GM23338 (cell line): Measurements from ENCODE around the gene KLF11.

Experiments
- CREB1 ChIP-seq: fragments of 250-450 bp; sonication (Bioruptor Pico); IDR thresholded peaks from 2 replicates; pipeline ENCODE4 v1.5.0; 2020; ENCODE audit warnings: low read depth, mild to moderate bottlenecking, moderate library complexity
- EZH2phosphoT487 ChIP-seq: fragments of 200-600 bp; sonication (generic); IDR thresholded peaks from one replicate; pipeline ENCODE4 v1.8.1; 2018; ENCODE audit warnings: antibody characterized with exemption; ENCODE audit not compliant: unreplicated experiment
- REST ChIP-seq: IDR thresholded peaks from one replicate; pipeline ENCODE4 v1.6.1; 2018; ENCODE audit warnings: antibody characterized with exemption; ENCODE audit not compliant: unreplicated experiment
- TF ChIP-seq, protein P1 (sequence below), 2 experiments: fragments of 200-600 bp in 1 of 2; sonication (generic) in 1 of 2; conservative IDR thresholded peaks; 2 replicates each; pipeline versions ENCODE4 v1.5.1 to v1.6.1; 2016 to 2017; ENCODE audit warnings: antibody characterized with exemption in 2 of 2, low read depth in 2 of 2, mild to moderate bottlenecking in 2 of 2, moderate library complexity in 1 of 2

GRCh38 chr2:10071176-10071575 lies 27.8 kb downstream of the KLF11 start:
- no peak for TF ChIP-seq CREB1 (CRISPR knock-in tag)
- TF ChIP-seq, protein P1, sequence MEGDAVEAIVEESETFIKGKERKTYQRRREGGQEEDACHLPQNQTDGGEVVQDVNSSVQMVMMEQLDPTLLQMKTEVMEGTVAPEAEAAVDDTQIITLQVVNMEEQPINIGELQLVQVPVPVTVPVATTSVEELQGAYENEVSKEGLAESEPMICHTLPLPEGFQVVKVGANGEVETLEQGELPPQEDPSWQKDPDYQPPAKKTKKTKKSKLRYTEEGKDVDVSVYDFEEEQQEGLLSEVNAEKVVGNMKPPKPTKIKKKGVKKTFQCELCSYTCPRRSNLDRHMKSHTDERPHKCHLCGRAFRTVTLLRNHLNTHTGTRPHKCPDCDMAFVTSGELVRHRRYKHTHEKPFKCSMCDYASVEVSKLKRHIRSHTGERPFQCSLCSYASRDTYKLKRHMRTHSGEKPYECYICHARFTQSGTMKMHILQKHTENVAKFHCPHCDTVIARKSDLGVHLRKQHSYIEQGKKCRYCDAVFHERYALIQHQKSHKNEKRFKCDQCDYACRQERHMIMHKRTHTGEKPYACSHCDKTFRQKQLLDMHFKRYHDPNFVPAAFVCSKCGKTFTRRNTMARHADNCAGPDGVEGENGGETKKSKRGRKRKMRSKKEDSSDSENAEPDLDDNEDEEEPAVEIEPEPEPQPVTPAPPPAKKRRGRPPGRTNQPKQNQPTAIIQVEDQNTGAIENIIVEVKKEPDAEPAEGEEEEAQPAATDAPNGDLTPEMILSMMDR (conservative IDR thresholded peaks at IDR 0.05; ENCODE audit: low read depth in 2 of 2): no peak
- TF ChIP-seq REST: no peak
- no peak for TF ChIP-seq EZH2phosphoT487
